Panc1 (cell line): ENCODE measurements around the gene ABCA1.

ENCODE experiments used
- CTCF ChIP-seq: fragments of 450-650 bp; IDR thresholded peaks from 2 replicates; pipeline ENCODE4 v1.5.1; 2017; ENCODE audit warnings: mild to moderate bottlenecking
- POLR2AphosphoS5 ChIP-seq: IDR thresholded peaks from 2 replicates; pipeline ENCODE4 v1.6.1; 2012; ENCODE audit warnings: mild to moderate bottlenecking, low read depth, low read length, moderate library complexity
- REST ChIP-seq, 2 experiments: IDR thresholded peaks; 2 replicates each; pipeline ENCODE4 v1.6.1; 2011 to 2012; ENCODE audit warnings: low read depth in 2 of 2, control low read depth in 1 of 2, low read length in 1 of 2, mild to moderate bottlenecking in 1 of 2, moderate library complexity in 1 of 2; ENCODE audit not compliant: insufficient read depth in 1 of 2
- SIN3A ChIP-seq: IDR thresholded peaks from 2 replicates; pipeline ENCODE4 v1.6.1; 2012; ENCODE audit warnings: low read depth, mild to moderate bottlenecking, low read length, moderate library complexity, borderline replicate concordance; ENCODE audit not compliant: insufficient read depth
- TCF7L2 ChIP-seq: IDR thresholded peaks from 2 replicates; pipeline ENCODE4 v1.6.1; 2011; ENCODE audit warnings: mild to moderate bottlenecking, low read depth, low read length, inconsistent platforms

- TF ChIP-seq REST (IDR thresholded peaks at IDR 0.05; ENCODE audit: insufficient read depth in 1 of 2, low read depth in 2 of 2, low read length in 1 of 2) (no peak), CTCF (peak; percentile 19; the same call in 1 of the 2 replicates), SIN3A (no peak), TCF7L2 (no peak), POLR2AphosphoS5 (no peak)
These were observed 119.8 kb downstream of the ABCA1 start for GRCh38 chr9:104808035-104808614.
